ENCODE data around the gene BCL2L12. TPM values are rescaled to one million over a fixed set of nuclear protein-coding genes. Genes with fewer than 3 reads are reported as not detected.

Gene BCL2L12
- total RNA-seq, 2 experiments from 2014 or later = 70.5 to 75.6 TPM

- no peak overlapping the region for H3K27ac Mint-ChIP-seq
Measured at GRCh38 chr19:49683814-49684250, 18.1 kb downstream of the BCL2L12 start.

DNA sequence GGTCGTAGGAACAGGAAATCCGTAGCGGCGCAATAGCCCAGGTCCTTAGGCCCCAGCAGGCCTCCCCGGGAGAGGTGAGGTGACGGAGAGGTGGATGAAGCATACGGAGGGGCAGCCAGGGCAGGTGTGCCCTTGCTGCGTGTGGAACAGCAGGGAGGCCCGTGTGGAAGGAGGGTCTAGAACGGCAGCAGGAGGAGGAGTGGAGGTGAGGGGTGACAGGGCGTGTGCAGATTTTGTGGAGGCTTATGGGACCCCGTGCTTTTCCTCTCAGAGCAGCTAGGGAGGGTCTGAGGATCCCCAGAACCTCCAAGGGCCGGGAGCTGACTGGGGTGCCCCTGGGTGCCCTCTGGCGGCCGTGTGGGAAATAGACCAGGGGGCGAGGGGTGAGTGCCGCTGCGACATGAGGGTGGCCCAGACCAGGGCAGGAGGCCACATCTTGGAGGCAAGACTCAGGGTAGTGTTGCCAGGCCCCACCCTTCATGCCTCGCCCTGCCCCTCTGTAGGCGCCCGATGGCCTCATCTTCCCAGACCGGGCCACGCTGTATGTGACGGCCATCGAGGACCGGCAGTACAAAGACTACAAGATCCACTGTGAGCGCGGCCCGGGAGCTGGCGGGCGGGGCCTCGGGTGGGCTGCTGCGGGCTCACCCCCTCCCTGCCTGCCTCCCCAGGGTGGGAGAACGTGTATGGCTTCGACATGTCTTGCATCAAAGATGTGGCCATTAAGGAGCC, 18.7 kb downstream of the BCL2L12 start:
- Mint-ChIP-seq H3K27me3 (ENCODE audit: low read depth) (no peaks in the 10 kb centered on the region), H3K4me1 (ENCODE audit: low read depth) (peaks cover 34% of the 10 kb centered on the region), H3K4me3 (no peak overlapping the region), H3K9me3 (no peaks in the 10 kb centered on the region), H3K36me3 (ENCODE audit: low read depth) (peaks cover 35% of the 10 kb centered on the region), H3K27ac (no peak overlapping the region)
- DNase-seq = no peak
- intact Hi-C loops (cut with micrococcal nuclease) = no loop called here
- CTCF ChIA-PET = interaction anchor here (1.1 kb wide), 1 partner anchor 138 kb away, joined by 4 read pairs; no protein-coding TSS in a partner anchor

More at GRCh38 chr19:49683814-49684250, 18.1 kb downstream of the BCL2L12 start:
- intact Hi-C loops (cut with micrococcal nuclease) = no loop called here
- Mint-ChIP-seq H3K27me3 (ENCODE audit: low read depth) (no peaks in the 10 kb centered on the region), H3K4me1 (ENCODE audit: low read depth) (peaks cover 36% of the 10 kb centered on the region), H3K4me3 (no peak overlapping the region), H3K36me3 (ENCODE audit: low read depth) (peaks cover 35% of the 10 kb centered on the region), H3K9me3 (no peaks in the 10 kb centered on the region)
- CTCF ChIA-PET = interaction anchor here (1.1 kb wide), 1 partner anchor 137 kb away, joined by 4 read pairs; no protein-coding TSS in a partner anchor
- DNase-seq = no peak

GRCh38 chr19:49684983-49685553, 19.3 kb downstream of the BCL2L12 start:
- Mint-ChIP-seq H3K9me3 (no peaks in the 10 kb centered on the region), H3K4me3 (no peak overlapping the region), H3K27me3 (ENCODE audit: low read depth) (no peaks in the 10 kb centered on the region), H3K4me1 (ENCODE audit: low read depth) (peaks cover 32% of the 10 kb centered on the region), H3K36me3 (ENCODE audit: low read depth) (peaks cover 37% of the 10 kb centered on the region), H3K27ac (no peak overlapping the region)
- intact Hi-C loops (cut with micrococcal nuclease) = no loop called here
- CTCF ChIA-PET = interaction anchor here (1.0 kb wide), 1 partner anchor 13 kb away, joined by 3 read pairs; no protein-coding TSS in a partner anchor
- DNase-seq = no peak

GRCh38 chr19:49685845-49686332, 20.2 kb downstream of the BCL2L12 start:
- Mint-ChIP-seq H3K27ac (no peak overlapping the region), H3K9me3 (no peaks in the 10 kb centered on the region), H3K36me3 (ENCODE audit: low read depth) (peaks cover 38% of the 10 kb centered on the region), H3K4me3 (no peak overlapping the region), H3K27me3 (ENCODE audit: low read depth) (peaks cover 7% of the 10 kb centered on the region), H3K4me1 (ENCODE audit: low read depth) (peaks cover 33% of the 10 kb centered on the region)
- intact Hi-C loops (cut with micrococcal nuclease) = no loop called here
- CTCF ChIA-PET = interaction anchor here (1.0 kb wide), 1 partner anchor 13 kb away, joined by 3 read pairs; no protein-coding TSS in a partner anchor
- no peak for DNase-seq

DNA sequence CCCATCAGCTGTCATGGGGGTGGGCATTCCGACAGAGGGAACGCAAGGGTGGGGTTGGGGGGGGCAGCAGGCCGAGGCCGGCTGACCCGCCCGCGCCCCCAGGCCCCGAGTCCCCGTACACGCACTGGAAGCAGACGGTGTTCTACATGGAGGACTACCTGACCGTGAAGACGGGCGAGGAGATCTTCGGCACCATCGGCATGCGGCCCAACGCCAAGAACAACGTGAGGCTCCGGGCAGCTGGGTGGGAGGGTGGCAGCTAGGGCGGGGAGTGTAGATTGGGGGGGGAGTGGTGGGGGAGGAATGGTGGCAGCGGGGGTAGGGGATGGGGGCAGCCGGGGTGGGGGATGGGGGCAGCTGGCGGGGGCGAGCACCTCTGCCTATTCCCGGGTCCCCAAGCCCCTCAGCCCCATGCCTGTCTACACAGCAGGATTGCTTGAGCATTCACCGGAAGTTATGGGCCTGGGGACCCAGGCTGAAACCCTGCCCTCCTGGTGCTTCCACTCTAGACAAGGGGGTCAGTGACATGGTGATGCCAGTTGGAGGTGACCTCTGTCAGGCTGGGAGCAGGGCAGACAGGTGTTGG, 20.9 kb downstream of the BCL2L12 start:
- Mint-ChIP-seq H3K27me3 (ENCODE audit: low read depth) (peaks cover 9% of the 10 kb centered on the region), H3K9me3 (no peaks in the 10 kb centered on the region), H3K27ac (no peak overlapping the region), H3K36me3 (ENCODE audit: low read depth) (peaks cover 35% of the 10 kb centered on the region), H3K4me3 (no peak overlapping the region), H3K4me1 (ENCODE audit: low read depth) (peaks cover 38% of the 10 kb centered on the region)
- intact Hi-C loops (cut with micrococcal nuclease) = no loop called here
- DNase-seq = no peak
- CTCF ChIA-PET = no interaction called here

GRCh38 chr19:49687150-49687549, 21.4 kb downstream of the BCL2L12 start:
- peaks cover 9% of the 10 kb centered on the region for H3K27me3 Mint-ChIP-seq (ENCODE audit: low read depth)
- H3K27ac Mint-ChIP-seq = no peak overlapping the region
- peaks cover 33% of the 10 kb centered on the region for H3K4me1 Mint-ChIP-seq (ENCODE audit: low read depth)
- no peaks in the 10 kb centered on the region for H3K9me3 Mint-ChIP-seq
- peaks cover 34% of the 10 kb centered on the region for H3K36me3 Mint-ChIP-seq (ENCODE audit: low read depth)
- DNase-seq = no peak
- no peak overlapping the region for H3K4me3 Mint-ChIP-seq
- intact Hi-C loops (cut with micrococcal nuclease) = no loop called here
- CTCF ChIA-PET = no interaction called here

- Mint-ChIP-seq H3K27me3 (ENCODE audit: low read depth) (peaks cover 13% of the 10 kb centered on the region), H3K4me3 (no peak overlapping the region), H3K36me3 (ENCODE audit: low read depth) (peaks cover 29% of the 10 kb centered on the region), H3K27ac (no peak overlapping the region), H3K9me3 (no peaks in the 10 kb centered on the region), H3K4me1 (ENCODE audit: low read depth) (peaks cover 31% of the 10 kb centered on the region)
- DNase-seq = no peak
- CTCF ChIA-PET = interaction anchor here (0.8 kb wide), 1 partner anchor 30 kb away, joined by 3 read pairs; no protein-coding TSS in a partner anchor
- intact Hi-C loops (cut with micrococcal nuclease) = no loop called here
Measured at GRCh38 chr19:49687566-49688316, 22.0 kb downstream of the BCL2L12 start.

GRCh38 chr19:49688531-49689132, 22.9 kb downstream of the BCL2L12 start:
- DNase-seq = no peak
- Mint-ChIP-seq H3K27me3 (ENCODE audit: low read depth) (peaks cover 13% of the 10 kb centered on the region), H3K4me3 (no peak overlapping the region), H3K4me1 (ENCODE audit: low read depth) (peaks cover 31% of the 10 kb centered on the region), H3K27ac (no peak overlapping the region), H3K36me3 (ENCODE audit: low read depth) (peaks cover 25% of the 10 kb centered on the region), H3K9me3 (no peaks in the 10 kb centered on the region)
- CTCF ChIA-PET = interaction anchor here (0.7 to 1.0 kb wide), 2 partner anchors 9 to 11 kb away, joined by 3 read pairs; partner anchors contain the start of gene PRMT1
- intact Hi-C loops (cut with micrococcal nuclease) = no loop called here

GRCh38 chr19:49689133-49690078, 23.7 kb downstream of the BCL2L12 start, which contains the start of gene ADM5:
Gene ADM5 (plus strand): TSS chr19:49689594. CDS start chr19:49689838, 244 bp downstream.
- H3K36me3 Mint-ChIP-seq (ENCODE audit: low read depth) = peaks cover 17% of the 10 kb centered on the region
- H3K4me1 Mint-ChIP-seq (ENCODE audit: low read depth) = peaks cover 31% of the 10 kb centered on the region
- CTCF ChIA-PET = interaction anchor here (0.6 to 1.0 kb wide), 3 partner anchors 10 to 306 kb away, joined by 3 read pairs; partner anchors contain the start of gene PRMT1
- intact Hi-C loops (cut with micrococcal nuclease) = no loop called here
- H3K9me3 Mint-ChIP-seq = no peaks in the 10 kb centered on the region
- no peak within 1 kb of the TSS for H3K27ac Mint-ChIP-seq
- peak; percentile 56 for DNase-seq
- peak within 1 kb of the TSS; percentile 70 for H3K4me3 Mint-ChIP-seq
- H3K27me3 Mint-ChIP-seq (ENCODE audit: low read depth) = peaks cover 13% of the 10 kb centered on the region

GRCh38 chr19:49690079-49690655, 24.4 kb downstream of the BCL2L12 start:
- Mint-ChIP-seq H3K4me3 (peak overlapping the region; percentile 70), H3K27me3 (ENCODE audit: low read depth) (peaks cover 13% of the 10 kb centered on the region), H3K4me1 (ENCODE audit: low read depth) (peaks cover 31% of the 10 kb centered on the region), H3K36me3 (ENCODE audit: low read depth) (peaks cover 16% of the 10 kb centered on the region), H3K9me3 (no peaks in the 10 kb centered on the region), H3K27ac (no peak overlapping the region)
- CTCF ChIA-PET = interaction anchor here (0.6 to 1.0 kb wide), 3 partner anchors 20 to 306 kb away, joined by 3 to 4 read pairs (median 4); partner anchors contain the start of gene AP2A1
- DNase-seq = no peak
- intact Hi-C loops (cut with micrococcal nuclease) = no loop called here
